ENCODE data around the gene PCDH11Y.
A peak's percentile ranks its signal among the peaks of the same experiment; 100 is the strongest.
"Not testable (repeated sequence)": the region's sequence is repeated elsewhere in the genome, so short reads cannot be mapped to it uniquely, and the experiment has no call there.

PCDH11Y gene, protein sequence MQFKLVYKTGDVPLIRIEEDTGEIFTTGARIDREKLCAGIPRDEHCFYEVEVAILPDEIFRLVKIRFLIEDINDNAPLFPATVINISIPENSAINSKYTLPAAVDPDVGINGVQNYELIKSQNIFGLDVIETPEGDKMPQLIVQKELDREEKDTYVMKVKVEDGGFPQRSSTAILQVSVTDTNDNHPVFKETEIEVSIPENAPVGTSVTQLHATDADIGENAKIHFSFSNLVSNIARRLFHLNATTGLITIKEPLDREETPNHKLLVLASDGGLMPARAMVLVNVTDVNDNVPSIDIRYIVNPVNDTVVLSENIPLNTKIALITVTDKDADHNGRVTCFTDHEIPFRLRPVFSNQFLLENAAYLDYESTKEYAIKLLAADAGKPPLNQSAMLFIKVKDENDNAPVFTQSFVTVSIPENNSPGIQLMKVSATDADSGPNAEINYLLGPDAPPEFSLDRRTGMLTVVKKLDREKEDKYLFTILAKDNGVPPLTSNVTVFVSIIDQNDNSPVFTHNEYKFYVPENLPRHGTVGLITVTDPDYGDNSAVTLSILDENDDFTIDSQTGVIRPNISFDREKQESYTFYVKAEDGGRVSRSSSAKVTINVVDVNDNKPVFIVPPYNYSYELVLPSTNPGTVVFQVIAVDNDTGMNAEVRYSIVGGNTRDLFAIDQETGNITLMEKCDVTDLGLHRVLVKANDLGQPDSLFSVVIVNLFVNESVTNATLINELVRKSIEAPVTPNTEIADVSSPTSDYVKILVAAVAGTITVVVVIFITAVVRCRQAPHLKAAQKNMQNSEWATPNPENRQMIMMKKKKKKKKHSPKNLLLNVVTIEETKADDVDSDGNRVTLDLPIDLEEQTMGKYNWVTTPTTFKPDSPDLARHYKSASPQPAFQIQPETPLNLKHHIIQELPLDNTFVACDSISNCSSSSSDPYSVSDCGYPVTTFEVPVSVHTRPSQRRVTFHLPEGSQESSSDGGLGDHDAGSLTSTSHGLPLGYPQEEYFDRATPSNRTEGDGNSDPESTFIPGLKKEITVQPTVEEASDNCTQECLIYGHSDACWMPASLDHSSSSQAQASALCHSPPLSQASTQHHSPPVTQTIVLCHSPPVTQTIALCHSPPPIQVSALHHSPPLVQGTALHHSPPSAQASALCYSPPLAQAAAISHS (N-terminal part only)

DNA sequence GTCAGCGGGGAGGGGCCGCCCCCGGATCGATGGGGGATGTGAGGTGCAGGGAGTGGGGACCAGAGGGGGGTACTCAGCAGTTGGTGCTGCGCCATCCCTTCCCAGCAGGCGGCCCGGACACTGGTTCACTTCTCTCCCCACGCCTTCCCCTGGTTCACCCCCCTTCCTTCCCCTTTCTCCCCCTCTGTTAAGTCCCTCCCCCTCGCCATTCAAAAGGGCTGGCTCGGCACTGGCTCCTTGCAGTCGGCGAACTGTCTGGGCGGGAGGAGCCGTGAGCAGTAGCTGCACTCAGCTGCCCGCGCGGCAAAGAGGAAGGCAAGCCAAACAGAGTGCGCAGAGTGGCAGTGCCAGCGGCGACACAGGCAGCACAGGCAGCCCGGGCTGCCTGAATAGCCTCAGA lies at the start of gene PCDH11Y:
TSS of gene PCDH11Y (plus strand) at position 240 of the 400 bp plus-strand sequence. CDS start 56,804 bp downstream, outside the sequence.
- peak; percentile 35 to 75 for DNase-seq
- peak within 1 kb of the TSS; percentile 44 to 45 for H3K4me3 ChIP-seq

DNA sequence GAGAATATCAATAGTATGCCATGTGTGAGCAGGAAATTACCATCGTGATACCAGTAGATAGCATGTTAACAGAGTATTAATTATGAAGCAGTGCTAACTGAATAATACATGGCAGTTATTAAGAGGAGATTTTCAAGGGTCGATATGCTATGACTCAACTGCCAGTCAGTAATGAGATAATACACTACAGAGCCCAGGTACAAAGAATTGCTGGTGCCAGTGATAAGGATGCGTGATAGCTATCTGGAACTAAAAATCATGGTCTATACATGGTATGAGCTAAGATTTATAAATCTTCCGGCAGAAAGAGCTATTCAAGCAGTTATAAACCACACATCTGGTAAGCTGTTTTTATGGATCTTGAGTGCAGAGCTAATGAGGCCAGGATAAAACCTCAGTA lies 32.2 kb upstream of the PCDH11Y start:
- intact Hi-C loops (cut with DNase I; ENCODE audit: low total_unique reads); H3K27ac ChIP-seq; H3K27me3 ChIP-seq; H3K4me1 ChIP-seq; H3K9me3 ChIP-seq; H3K4me3 ChIP-seq; DNase-seq; H3K36me3 ChIP-seq: not testable (repeated sequence)

More for the DNA sequence above, at the start of gene PCDH11Y:
- intact Hi-C loops (cut with DNase I; ENCODE audit: low total_unique reads); H3K36me3 ChIP-seq; H3K27me3 ChIP-seq; H3K9me3 ChIP-seq; H3K4me1 ChIP-seq: not testable (repeated sequence)
- peak within 1 kb of the TSS in 1 of 2 donors; percentile 25 for H3K27ac ChIP-seq

DNA sequence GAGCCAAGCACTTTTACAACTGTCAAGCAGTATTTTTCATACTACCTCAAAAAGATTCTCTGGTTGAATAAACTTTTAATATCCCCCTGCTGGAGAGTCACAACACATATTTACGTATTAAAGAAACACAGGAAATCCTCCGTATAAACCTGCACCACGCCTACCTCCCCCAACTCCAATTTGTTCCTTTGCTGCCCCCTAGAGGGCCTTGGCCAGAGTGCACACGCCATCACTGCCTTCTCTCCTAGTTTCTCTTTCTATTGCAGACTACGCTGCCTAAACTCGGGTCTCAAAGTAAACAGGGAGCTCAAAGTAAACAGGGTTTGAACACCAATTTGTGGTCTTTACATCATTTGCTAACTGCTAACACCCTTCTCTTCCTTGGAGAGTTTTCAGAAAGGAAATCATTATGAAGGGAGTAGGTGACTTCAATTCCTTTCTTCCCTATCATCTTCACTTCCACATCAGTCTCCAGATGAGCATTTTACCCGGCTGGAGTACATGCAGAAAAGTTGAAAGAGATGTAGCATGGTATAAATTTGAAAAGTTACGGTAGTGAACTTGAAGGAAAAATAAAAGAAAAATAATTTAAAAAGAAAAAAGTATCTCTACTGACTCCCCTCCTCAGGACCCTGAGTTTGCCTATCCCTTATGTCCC lies 8.2 kb upstream of the PCDH11Y start:
- H3K4me3 ChIP-seq; H3K27me3 ChIP-seq; DNase-seq; H3K27ac ChIP-seq; H3K9me3 ChIP-seq; H3K4me1 ChIP-seq; H3K36me3 ChIP-seq; intact Hi-C loops (cut with DNase I; ENCODE audit: low total_unique reads): not testable (repeated sequence)

DNA sequence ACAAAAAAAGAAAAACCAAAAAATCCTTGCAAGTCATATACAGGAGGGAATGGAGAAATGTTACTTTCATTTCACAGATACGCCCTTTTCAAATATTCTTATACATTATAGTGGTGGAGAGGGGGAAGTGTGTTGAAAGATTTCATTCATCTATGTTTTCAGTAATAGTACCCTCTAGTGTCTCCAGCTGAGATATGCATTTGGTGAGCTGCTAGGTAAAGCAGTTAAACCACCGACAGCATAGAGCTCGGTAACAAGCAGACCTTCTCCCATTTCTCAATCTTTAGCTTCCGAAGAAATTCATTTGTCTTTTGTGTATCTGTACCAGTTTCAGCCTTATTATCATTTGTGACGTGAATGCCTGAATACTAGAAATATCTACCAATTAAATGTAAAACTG lies 5.2 kb upstream of the PCDH11Y start:
- H3K9me3 ChIP-seq; H3K27me3 ChIP-seq; H3K27ac ChIP-seq; intact Hi-C loops (cut with DNase I; ENCODE audit: low total_unique reads); H3K4me1 ChIP-seq; DNase-seq; H3K4me3 ChIP-seq; H3K36me3 ChIP-seq: not testable (repeated sequence)

DNA sequence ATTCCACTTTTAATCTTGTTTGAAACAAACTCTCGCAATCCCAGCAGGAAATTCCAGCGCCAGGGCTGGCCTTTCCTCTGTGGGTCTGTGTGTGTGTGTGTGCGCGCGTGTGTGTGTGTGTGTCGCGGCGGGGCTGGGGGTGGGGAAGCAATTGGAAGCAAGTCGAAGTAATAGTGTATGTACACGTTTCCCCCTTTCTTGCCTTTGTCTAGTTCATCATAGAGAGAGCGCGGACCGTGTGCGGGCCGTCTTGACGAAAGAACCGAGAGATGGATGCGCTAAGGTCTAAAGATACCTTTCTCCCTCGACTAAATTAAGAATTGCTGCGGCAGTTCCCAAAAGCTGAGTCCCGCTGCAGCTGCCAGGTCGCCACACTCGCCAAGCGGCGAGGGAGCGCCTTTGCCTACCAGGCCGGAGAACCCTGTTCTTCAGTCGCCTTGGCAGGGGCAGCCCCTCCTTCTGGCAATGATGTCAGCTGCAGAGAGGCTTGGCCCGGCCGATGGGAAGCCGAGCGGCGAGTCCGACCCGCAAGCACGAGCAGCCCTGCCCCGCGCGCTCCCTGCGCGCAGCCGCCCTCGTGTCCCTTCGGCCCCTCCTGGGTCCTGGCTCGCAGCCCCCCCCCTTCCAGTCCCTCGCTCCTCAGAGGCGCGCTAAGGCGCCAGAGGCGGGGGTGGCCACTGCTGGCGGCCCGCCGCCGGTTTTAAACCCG lies 2.5 kb downstream of the PCDH11Y start:
- DNase-seq; intact Hi-C loops (cut with DNase I; ENCODE audit: low total_unique reads); H3K9me3 ChIP-seq; H3K27me3 ChIP-seq; H3K27ac ChIP-seq; H3K36me3 ChIP-seq; H3K4me1 ChIP-seq: not testable (repeated sequence)
- peak overlapping the region; percentile 44 to 45 for H3K4me3 ChIP-seq

DNA sequence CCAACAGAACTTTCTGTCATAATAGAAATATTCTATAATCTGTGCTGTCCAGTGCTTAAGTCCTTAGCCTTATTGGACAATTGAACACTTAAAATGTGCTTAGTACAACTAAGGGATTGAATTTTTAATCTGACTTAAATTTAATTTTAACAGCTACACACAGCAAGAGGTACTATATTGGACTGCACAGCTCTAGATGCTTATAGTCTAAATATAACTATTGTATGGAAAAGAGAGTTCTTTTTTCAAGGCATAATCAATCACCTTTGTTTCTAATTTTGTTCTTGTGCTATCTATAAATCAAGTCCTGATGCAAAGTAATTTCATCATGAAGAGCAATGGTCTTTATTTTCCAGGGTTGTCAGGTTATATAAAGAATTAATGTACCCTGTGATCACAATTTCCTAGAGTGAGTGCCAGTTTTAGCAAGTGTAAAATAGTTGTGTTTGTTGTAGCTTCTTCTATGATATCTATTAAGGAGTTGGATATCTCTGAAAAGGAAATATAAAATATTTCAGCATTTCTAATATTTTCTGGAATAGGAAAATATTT lies 39.0 kb downstream of the PCDH11Y start:
- H3K27ac ChIP-seq; H3K27me3 ChIP-seq; H3K4me1 ChIP-seq; H3K4me3 ChIP-seq; intact Hi-C loops (cut with DNase I; ENCODE audit: low total_unique reads); H3K36me3 ChIP-seq; DNase-seq; H3K9me3 ChIP-seq: not testable (repeated sequence)

DNA sequence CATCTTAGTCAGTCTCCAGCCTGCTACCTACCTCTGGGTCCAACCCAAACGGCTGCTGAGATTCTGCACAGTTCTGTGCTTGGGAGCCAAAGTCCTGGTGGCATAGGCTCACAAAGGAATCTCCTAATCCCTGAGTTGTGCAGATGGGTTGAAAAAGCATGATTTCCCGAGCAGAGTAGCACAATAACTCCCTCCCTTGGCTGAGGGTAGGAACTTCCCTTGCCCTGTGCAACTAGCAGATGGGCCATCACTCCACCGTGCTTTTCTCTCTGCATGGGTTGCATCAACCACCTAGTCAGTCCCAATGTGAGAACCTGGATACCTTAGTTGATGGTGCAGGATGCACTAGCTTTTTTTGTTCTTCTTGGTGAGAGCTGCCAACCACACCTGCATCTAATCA lies 82.9 kb downstream of the PCDH11Y start:
- H3K27ac ChIP-seq; DNase-seq; H3K36me3 ChIP-seq; H3K27me3 ChIP-seq; H3K4me1 ChIP-seq; intact Hi-C loops (cut with DNase I; ENCODE audit: low total_unique reads); H3K4me3 ChIP-seq; H3K9me3 ChIP-seq: not testable (repeated sequence)

DNA sequence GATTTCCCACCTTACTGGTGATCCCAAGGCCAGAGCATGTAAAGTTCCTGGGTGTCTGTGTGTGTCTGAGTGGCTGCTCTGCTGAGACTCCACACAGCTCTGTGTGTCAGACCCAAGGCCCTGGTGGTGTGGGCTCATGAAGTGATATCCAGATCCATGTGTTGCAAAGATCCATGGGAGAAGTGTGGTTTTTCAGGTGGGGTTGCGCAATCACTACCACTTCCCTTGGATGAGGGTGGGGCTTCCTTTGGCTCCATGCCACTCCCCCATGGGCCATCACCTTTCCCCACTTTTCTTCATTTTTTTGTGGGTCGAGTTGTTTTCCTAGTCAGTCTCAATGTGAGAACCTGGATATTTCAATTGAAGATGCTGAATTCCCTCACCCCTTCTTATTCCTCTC lies 182.9 kb downstream of the PCDH11Y start:
- H3K4me1 ChIP-seq; H3K4me3 ChIP-seq; DNase-seq; intact Hi-C loops (cut with DNase I; ENCODE audit: low total_unique reads); H3K27ac ChIP-seq; H3K9me3 ChIP-seq; H3K36me3 ChIP-seq; H3K27me3 ChIP-seq: not testable (repeated sequence)

DNA sequence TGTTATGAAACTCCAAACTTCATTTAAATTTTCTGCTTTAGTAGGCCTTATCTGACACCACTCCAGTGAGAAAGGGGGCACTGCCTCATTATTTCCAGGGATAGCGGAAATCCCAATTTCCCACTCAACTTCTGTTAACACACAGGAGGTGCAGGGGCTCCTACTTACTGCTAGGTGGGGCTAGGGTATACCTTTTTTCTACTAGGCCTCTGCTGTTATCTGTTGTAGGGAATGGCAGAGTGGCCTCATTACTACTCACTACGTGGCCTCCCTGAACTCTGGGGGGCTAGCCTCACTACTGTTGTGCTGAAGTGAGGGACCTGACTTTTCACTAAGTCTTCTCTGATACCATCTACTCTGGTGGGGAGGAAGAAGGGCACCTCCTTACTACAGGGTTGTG lies 215.0 kb downstream of the PCDH11Y start:
- intact Hi-C loops (cut with DNase I; ENCODE audit: low total_unique reads); H3K27me3 ChIP-seq; H3K4me3 ChIP-seq; H3K4me1 ChIP-seq; DNase-seq; H3K9me3 ChIP-seq; H3K36me3 ChIP-seq; H3K27ac ChIP-seq: not testable (repeated sequence)

DNA sequence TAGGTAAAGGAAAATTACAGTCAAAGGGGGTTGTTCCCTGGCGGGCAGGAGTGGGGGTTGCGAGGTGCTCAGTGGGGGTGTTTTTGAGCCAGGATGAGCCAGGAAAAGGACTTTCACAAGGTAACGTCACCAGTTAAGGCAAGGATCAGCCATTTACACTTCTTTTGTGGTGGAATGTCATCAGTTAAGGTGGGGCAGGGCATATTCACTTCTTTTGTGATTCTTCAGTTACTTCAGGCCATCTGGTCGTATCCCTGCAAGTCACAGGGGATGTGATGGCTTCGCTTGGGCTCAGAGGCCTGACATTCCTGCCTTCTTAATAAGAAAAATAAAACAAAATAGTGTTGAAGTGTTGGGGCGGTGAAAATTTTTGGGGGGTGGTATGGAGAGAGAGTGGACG lies 324.8 kb downstream of the PCDH11Y start:
- H3K27me3 ChIP-seq; H3K4me3 ChIP-seq; H3K9me3 ChIP-seq; intact Hi-C loops (cut with DNase I; ENCODE audit: low total_unique reads); DNase-seq; H3K27ac ChIP-seq; H3K36me3 ChIP-seq; H3K4me1 ChIP-seq: not testable (repeated sequence)

DNA sequence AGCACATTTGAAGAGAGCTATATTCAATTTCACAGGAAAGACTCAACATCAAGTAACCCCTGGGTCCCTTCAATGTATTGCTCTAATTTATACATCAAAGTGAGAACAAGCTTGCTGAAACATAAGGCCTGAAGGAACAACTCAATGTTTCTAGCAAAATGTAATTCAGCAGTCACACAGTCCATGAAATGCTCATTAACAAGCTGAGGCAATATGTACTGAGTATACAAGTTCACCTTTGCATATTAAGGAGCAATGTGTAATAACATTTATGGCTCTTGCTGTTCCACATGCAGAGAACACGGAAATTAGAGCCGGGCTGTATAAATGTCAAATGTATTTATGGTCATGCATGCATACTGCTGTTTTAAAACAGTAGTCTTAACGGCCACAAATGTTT lies 342.1 kb downstream of the PCDH11Y start:
- H3K4me1 ChIP-seq; H3K4me3 ChIP-seq; H3K27me3 ChIP-seq; intact Hi-C loops (cut with DNase I; ENCODE audit: low total_unique reads); H3K27ac ChIP-seq; DNase-seq; H3K9me3 ChIP-seq; H3K36me3 ChIP-seq: not testable (repeated sequence)

DNA sequence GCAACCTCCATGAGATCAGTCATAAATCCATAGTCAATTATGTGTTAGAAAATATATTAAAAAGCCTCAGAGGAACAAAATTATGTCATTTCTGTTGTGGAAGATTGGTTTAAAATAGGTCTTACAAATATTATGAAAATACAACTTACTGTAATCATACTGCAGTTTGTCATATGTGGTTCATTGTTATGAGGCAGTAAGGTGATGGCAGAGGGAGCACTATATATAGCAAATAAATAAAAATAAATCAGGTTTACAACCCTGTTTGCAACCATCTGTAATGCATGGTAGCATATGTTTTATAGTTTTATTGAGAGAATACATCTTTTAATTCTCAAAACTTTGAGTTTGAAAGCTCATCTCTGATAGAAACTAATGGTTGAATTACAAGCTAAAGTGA lies 543.6 kb downstream of the PCDH11Y start:
- intact Hi-C loops (cut with DNase I; ENCODE audit: low total_unique reads); DNase-seq; H3K27me3 ChIP-seq; H3K4me3 ChIP-seq; H3K27ac ChIP-seq; H3K4me1 ChIP-seq; H3K36me3 ChIP-seq; H3K9me3 ChIP-seq: not testable (repeated sequence)

DNA sequence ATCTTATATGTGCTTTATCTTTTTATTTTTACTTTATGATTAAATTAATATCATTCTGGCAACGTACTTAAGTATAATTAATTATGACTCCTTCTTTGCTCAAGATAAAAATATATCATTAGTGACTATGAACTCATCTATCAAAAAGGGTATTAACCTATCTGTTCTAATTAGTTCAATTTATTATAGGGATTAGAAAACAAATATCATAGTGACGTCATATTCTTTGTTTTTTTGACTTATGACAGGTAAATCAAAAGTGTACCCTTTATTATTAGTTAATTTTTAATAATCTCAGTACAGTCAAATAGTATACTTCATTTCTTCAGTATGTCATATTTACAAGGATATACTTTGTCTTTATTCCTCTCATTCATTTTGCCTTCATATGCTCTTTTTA lies 638.5 kb downstream of the PCDH11Y start:
- H3K9me3 ChIP-seq; H3K4me1 ChIP-seq; intact Hi-C loops (cut with DNase I; ENCODE audit: low total_unique reads); H3K36me3 ChIP-seq; H3K27ac ChIP-seq; DNase-seq; H3K27me3 ChIP-seq; H3K4me3 ChIP-seq: not testable (repeated sequence)

Data from tibial artery (tissue), 4 donors.